GM12864 (cell line): ENCODE results near the gene HIPK2.

ENCODE experiments used
- DNase-seq: peaks from one replicate; pipeline ENCODE4 v3.0.0-alpha.2; 2011; ENCODE audit warnings: low read depth
- H3K4me3 ChIP-seq: 2 replicates; pipeline ENCODE4 v1.5.1; 2011; ENCODE audit warnings: mild to moderate bottlenecking, low read depth, low read length, control low read depth
- CTCF ChIP-seq: IDR thresholded peaks from 2 replicates; pipeline ENCODE4 v1.5.1; 2011; ENCODE audit warnings: low read depth, mild to moderate bottlenecking, moderate library complexity, low read length, control low read depth, inconsistent platforms; ENCODE audit errors: missing control alignments

HIPK2 gene

DNA sequence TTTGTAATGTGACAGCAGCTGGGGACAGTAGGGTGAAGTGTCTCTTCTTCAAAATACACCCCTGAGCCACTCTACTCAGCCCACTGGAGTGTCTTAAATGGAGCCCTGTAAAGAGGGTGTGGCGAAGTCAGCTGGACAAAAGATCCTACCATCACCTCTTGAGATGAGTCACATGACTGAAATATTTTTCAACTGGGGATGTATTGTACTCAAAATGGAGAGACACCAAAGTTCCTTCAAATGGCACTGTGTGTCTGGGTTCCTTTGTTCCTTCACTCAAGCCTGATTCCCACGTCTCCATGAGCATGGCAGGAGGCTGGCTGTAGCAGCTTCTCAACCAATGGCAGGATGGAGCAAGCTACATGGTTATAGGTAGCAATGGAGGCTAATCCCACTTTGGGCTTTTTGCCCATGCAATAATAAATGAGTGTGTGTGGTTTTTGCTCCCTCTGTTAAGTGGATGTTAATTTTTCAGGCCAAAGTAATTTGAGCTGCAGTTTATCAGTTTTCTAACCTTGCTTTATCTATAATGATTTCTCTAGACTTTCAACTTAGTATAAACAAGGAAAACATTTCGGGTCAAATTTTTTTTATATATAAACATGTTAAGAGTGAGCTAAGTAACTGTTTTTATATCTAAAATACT is 186.1 kb downstream of the HIPK2 start:
- H3K4me3 ChIP-seq, result no peak overlapping the region
- no peak for DNase-seq
- TF ChIP-seq CTCF, result no peak

DNA sequence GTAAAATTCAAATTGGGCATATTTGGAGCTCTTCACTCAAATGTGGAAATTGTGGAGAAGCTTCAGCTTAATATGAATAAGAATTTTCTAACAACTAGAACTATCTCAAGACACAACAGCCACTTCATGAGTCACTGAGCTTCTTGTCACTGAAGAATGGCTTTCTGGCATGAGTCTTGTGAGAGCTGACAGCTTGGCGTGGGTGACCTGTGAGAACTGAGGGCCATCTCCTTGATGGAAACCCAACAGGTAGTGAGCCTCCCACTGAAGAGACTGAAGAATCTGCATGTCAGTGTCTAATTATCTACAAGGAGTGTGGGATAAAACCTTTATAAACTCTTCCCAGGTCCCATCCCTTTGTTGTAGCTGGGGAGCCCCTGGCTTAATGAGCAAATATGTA is 188.3 kb downstream of the HIPK2 start:
- TF ChIP-seq CTCF, result no peak
- DNase-seq, result no peak
- no peak overlapping the region for H3K4me3 ChIP-seq

DNA sequence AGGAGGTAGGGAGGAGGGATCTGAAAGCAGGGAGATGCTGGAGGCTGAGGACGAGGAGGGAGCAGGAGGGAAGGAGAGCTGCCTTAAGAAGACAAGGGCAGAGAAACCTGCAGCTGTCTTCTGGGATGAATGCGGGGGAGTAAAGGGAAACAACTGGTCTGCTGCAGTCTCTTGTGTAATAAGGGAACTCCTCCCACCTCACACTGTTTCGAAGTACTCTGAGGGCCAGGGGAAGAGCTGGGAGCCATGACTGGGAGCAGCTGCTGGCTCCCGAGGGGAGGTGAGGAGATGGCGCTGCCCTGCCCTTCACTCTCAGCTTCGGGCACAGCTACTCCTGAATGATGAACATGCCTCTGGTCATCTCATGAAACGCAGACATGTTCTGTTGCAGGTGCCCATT is 189.2 kb downstream of the HIPK2 start:
- H3K4me3 ChIP-seq, result no peak overlapping the region
- TF ChIP-seq CTCF, result no peak
- DNase-seq, result no peak

DNA sequence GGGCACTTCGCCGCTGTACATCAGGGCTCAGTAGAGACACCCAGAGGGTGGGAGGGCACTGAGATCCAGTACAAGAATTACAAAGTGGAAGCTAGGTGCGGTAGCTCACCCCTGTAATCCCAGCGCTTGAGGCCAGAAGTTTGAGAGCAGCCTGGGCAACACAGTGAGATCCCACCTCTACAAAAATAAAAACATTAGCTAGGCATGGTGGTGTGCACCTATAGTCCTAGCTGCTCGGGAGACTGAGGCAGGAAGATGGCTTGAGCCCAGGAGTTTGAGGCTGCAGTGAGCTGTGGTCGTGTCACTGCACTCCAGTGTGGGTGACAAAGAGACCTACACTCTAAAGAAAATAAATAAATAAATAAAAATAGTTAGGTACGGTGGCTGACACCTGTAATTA is 190.3 kb downstream of the HIPK2 start:
- H3K4me3 ChIP-seq, result no peak overlapping the region
- TF ChIP-seq CTCF, result no peak
- no peak for DNase-seq

GRCh38 chr7:139586286-139586685 is 191.5 kb downstream of the HIPK2 start:
- no peak for DNase-seq
- H3K4me3 ChIP-seq, result no peak overlapping the region
- TF ChIP-seq CTCF, result no peak

DNA sequence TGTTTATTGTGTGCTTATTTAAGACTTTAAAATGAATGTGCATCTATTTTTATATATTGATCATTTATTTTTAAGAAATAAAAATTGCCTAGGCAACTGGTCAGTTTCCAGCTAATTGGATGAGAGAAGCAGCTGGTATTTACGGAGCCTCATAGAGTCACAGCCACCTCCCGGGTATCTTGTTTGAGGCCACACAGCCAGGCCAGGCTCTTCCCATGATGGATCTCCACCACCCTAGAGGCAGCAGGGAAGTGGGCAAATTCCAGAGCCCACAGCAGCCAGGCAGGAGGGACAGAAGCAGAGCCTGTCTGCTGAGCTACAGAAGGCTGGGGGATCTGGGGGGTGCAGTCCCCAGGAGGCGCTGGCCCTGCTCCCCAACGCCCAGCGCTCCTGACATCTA is 192.8 kb downstream of the HIPK2 start:
- DNase-seq, result no peak
- no peak overlapping the region for H3K4me3 ChIP-seq
- no peak for TF ChIP-seq CTCF

GRCh38 chr7:139583826-139584553 is 193.8 kb downstream of the HIPK2 start:
- DNase-seq, result no peak
- no peak for TF ChIP-seq CTCF
- no peak overlapping the region for H3K4me3 ChIP-seq
